ENCODE results near the gene DNAJC5. TPM values are rescaled to one million over a fixed set of nuclear protein-coding genes. Genes with fewer than 3 reads are reported as not detected.
A peak's percentile ranks its signal among the peaks of the same experiment; 100 is the strongest.

Gene DNAJC5
- total and polyA plus RNA-seq, 2 donors (not counting 3 experiments of a cell fraction or from before 2014, with no cell fraction given), result 44.7 to 60.3 TPM

GRCh38 chr20:63859166-63859699 lies 35.7 kb upstream of the DNAJC5 start:
- BruUV-seq (replicated peaks), result no TSS peak

GRCh38 chr20:63860325-63861051 lies 34.4 kb upstream of the DNAJC5 start:
- Histone ChIP-seq H3K27me3 (ENCODE audit: control insufficient read depth in 2 of 2, insufficient read depth in 2 of 2, low read length in 2 of 2) (no peaks in the 10 kb centered on the region), H3K36me3 (ENCODE audit: control insufficient read depth in 2 of 2, extremely low read depth in 1 of 2, insufficient read depth in 2 of 2, low read length in 2 of 2) (peaks cover 0 to 4% of the 10 kb centered on the region in 2 experiments), H3K79me2 (ENCODE audit: control insufficient read depth, insufficient read depth, low read length) (peaks cover 1% of the 10 kb centered on the region), H3K27ac (ENCODE audit: insufficient read depth, low read depth, low read length) (no peak overlapping the region), H3K4me2 (ENCODE audit: insufficient read depth, low read length) (no peak overlapping the region), H3K4me3 (replicated peaks in 1 of 3; ENCODE audit: insufficient read depth in 1 of 3, low read depth in 1 of 3, low read length in 3 of 3) (no peak overlapping the region), H3K9me1 (replicated peaks; ENCODE audit: control insufficient read depth, extremely low read depth, insufficient read depth, low read length) (no peaks in the 10 kb centered on the region), H3K9me3 (replicated peaks; ENCODE audit: control insufficient read depth, insufficient read depth, low read length) (no peaks in the 10 kb centered on the region), H4K20me1 (replicated peaks; ENCODE audit: control insufficient read depth, extremely low read depth, insufficient read depth, low read length) (no peaks in the 10 kb centered on the region), H3K9ac (replicated peaks; ENCODE audit: extremely low read depth, insufficient read depth, low read length) (no peak overlapping the region), H3K4me1 (ENCODE audit: control insufficient read depth, extremely low read depth, insufficient read depth, low read length) (peaks cover 22% of the 10 kb centered on the region), H2AFZ (ENCODE audit: low read depth, low read length) (no peak overlapping the region)
- DNase-seq (ENCODE audit: low read depth, low spot score), result no peak
- no peak for FAIRE-seq
- BruUV-seq (replicated peaks), result no TSS peak
- dilution Hi-C loops (cut with MboI; ENCODE audit: extremely low pct_ligation_motif_present, low sequenced_read_pairs) (no loop called here), intact Hi-C loops (cut with micrococcal nuclease) (loop anchor here (5.0 kb wide), 1 partner anchor 33 kb away; no protein-coding TSS in a partner anchor)
- TF ChIP-seq MAX (IDR thresholded peaks at IDR 0.05; ENCODE audit: insufficient read depth, insufficient read length), result no peak
- no peak for TF ChIP-seq GATA2 (IDR thresholded peaks at IDR 0.05; ENCODE audit: insufficient read depth, insufficient read length, low read depth, low read length)
- TF ChIP-seq EZH2 (IDR thresholded peaks at IDR 0.05; ENCODE audit: borderline replicate concordance, low read depth, low read length, severe bottlenecking), result no peak
- no peak for TF ChIP-seq MYC (IDR thresholded peaks at IDR 0.05; ENCODE audit: low read depth, low read length)
- TF ChIP-seq FOS (IDR thresholded peaks at IDR 0.05; ENCODE audit: borderline replicate concordance, insufficient read depth, low read length), result no peak
- no peak for TF ChIP-seq CTCF (IDR thresholded peaks at IDR 0.05; ENCODE audit: extremely low read depth in 1 of 2, insufficient read depth in 1 of 2, low read depth in 1 of 2, low read length in 2 of 2)
- TF ChIP-seq POLR2AphosphoS5 (IDR thresholded peaks at IDR 0.05; ENCODE audit: insufficient read depth, low read depth, low read length), result no peak
- TF ChIP-seq POLR2A (IDR thresholded peaks at IDR 0.05; ENCODE audit: low read depth, low read length), result no peak
- TF ChIP-seq JUN (IDR thresholded peaks at IDR 0.05; ENCODE audit: borderline replicate concordance, insufficient read depth, insufficient read length, low read depth), result no peak
- ChIA-PET CTCF (no interaction called here), POLR2A (no interaction called here)

More at GRCh38 chr20:63859166-63859699, 35.7 kb upstream of the DNAJC5 start:
- intact Hi-C loops (cut with micrococcal nuclease), result no loop called here
- no peak overlapping the region for H2AFZ ChIP-seq (ENCODE audit: low read depth, low read length)
- H3K79me2 ChIP-seq (ENCODE audit: control insufficient read depth, insufficient read depth, low read length), result no peaks in the 10 kb centered on the region
- H3K9me1 ChIP-seq (replicated peaks; ENCODE audit: control insufficient read depth, extremely low read depth, insufficient read depth, low read length), result no peaks in the 10 kb centered on the region
- H4K20me1 ChIP-seq (replicated peaks; ENCODE audit: control insufficient read depth, extremely low read depth, insufficient read depth, low read length), result no peaks in the 10 kb centered on the region
- dilution Hi-C loops (cut with MboI; ENCODE audit: extremely low pct_ligation_motif_present, low sequenced_read_pairs), result no loop called here
- CTCF ChIA-PET, result interaction anchor here (0.7 to 2.6 kb wide), 13 partner anchors 12 to 321 kb away, joined by 3 to 17 read pairs (median 5); partner anchors contain the start of gene PTK6
- DNase-seq (ENCODE audit: low read depth, low spot score) (no peak), FAIRE-seq (no peak)
- H3K27ac ChIP-seq (ENCODE audit: insufficient read depth, low read depth, low read length), result no peak overlapping the region
- H3K9ac ChIP-seq (replicated peaks; ENCODE audit: extremely low read depth, insufficient read depth, low read length), result no peak overlapping the region
- peaks cover 0 to 4% of the 10 kb centered on the region in 2 experiments for H3K36me3 ChIP-seq (ENCODE audit: control insufficient read depth in 2 of 2, extremely low read depth in 1 of 2, insufficient read depth in 2 of 2, low read length in 2 of 2)
- H3K4me1 ChIP-seq (ENCODE audit: control insufficient read depth, extremely low read depth, insufficient read depth, low read length), result peaks cover 29% of the 10 kb centered on the region
- H3K4me2 ChIP-seq (ENCODE audit: insufficient read depth, low read length), result no peak overlapping the region
- TF ChIP-seq POLR2AphosphoS5 (IDR thresholded peaks at IDR 0.05; ENCODE audit: insufficient read depth, low read depth, low read length), result peak; percentile 2
- no peak for TF ChIP-seq FOS (IDR thresholded peaks at IDR 0.05; ENCODE audit: borderline replicate concordance, insufficient read depth, low read length)
- peaks cover 0 to 5% of the 10 kb centered on the region in 2 experiments for H3K27me3 ChIP-seq (ENCODE audit: control insufficient read depth in 2 of 2, insufficient read depth in 2 of 2, low read length in 2 of 2)
- H3K9me3 ChIP-seq (replicated peaks; ENCODE audit: control insufficient read depth, insufficient read depth, low read length), result no peaks in the 10 kb centered on the region
- no peak overlapping the region for H3K4me3 ChIP-seq (replicated peaks in 1 of 3; ENCODE audit: insufficient read depth in 1 of 3, low read depth in 1 of 3, low read length in 3 of 3)
- POLR2A ChIA-PET, result no interaction called here
